HG03571 (cell line): ENCODE data around the gene CZIB.
"Not testable (repeated sequence)": the region's sequence is repeated elsewhere in the genome, so short reads cannot be mapped to it uniquely, and the experiment has no call there.

Experiments used
- ATAC-seq: cut with Tn5 transposase; IDR thresholded peaks from one replicate; pipeline ENCODE4 v1.9.1; 2021; ENCODE audit not compliant: unreplicated experiment

CZIB gene

DNA sequence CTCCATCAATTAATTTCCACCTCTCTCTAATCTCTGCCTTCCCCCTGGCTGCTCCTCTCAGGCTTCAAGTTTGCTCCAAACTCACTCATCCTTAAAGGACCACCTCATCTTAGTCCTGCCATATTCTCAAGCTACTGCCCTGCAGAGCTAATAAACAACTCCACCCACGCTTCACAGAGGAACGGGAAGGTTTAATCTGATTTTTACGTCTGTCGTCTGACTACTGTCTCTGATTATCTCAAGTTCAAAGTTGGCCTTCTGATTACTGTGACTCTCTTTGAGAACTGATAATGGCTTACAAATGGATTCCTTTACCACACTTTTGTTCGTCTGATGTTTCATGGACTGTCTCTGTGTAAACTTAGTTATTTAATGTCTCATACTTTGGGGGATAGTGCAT lies 31.4 kb downstream of the CZIB start:
- ATAC-seq: no peak

DNA sequence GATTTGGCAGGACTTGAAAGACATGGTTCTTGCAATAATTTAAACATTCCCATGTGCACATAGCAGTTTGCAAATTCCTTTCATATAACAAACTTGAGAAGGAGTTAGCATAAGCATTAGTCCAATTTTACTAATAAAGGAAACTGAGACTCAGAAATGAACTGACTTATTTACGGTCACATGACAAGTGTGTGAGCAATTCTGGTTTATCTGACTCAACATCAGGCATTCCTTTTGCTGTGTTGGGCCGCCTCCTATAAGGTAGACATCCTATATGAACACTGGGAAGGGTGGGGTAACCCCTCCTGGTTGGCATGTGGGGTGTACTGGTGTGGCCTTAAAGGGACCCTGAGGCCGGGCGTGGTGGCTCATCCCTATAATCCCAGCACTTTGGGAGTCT lies 32.3 kb downstream of the CZIB start:
- no peak for ATAC-seq

DNA sequence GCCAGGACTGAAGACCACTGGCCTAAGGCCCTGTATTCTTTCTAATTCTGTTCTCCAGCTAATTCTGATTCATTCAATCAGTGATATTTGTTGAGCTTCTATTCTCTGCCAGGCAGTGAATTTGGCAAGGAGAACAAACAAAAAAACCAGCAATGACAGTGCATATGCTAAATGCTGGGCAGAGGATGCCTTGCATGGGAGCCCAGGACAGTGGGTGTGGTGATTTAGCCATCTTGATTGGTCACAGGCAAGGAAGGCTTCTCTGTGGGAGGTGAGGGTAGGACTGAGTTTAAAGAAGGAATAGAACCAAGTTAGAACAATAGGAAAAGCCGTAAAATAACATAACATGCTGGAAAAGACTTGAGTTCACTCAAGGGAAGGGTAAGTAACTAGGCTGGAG lies 33.0 kb downstream of the CZIB start:
- no peak for ATAC-seq

DNA sequence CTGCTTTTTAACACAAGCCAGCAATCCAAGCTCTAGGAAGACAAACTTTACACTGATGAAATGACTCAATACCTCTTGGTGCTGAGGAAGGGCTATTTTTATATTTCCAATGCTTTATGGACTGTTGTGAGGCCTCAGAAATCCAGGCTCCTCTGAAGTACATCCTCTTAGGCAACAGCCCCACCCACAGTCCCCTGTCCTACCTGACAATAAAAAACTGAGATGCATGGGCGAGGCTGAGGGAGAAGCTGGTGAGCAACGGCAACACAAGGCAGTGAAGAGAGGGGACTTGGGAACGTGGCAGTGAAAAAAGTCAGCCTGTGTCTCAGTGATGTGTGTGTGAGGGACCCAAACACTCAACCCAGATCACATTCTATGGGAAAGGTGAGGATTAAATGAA lies 33.9 kb downstream of the CZIB start:
- ATAC-seq: no peak

DNA sequence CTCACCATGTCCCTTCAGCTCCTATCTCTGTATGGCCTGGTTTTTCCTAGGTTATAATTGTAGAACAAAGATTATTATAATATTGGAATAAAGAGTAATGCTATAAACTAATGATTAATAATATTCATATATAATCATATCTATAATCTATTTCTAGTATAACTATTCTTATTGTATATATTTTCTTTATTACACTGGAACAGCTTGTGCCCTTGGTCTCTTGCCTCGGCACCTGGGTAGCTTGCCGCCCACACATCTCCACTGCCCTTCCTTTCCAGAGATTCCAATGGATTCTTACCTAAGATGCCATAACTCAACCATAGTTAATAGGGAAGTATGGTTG lies 34.5 kb downstream of the CZIB start:
- ATAC-seq: not testable (repeated sequence)

DNA sequence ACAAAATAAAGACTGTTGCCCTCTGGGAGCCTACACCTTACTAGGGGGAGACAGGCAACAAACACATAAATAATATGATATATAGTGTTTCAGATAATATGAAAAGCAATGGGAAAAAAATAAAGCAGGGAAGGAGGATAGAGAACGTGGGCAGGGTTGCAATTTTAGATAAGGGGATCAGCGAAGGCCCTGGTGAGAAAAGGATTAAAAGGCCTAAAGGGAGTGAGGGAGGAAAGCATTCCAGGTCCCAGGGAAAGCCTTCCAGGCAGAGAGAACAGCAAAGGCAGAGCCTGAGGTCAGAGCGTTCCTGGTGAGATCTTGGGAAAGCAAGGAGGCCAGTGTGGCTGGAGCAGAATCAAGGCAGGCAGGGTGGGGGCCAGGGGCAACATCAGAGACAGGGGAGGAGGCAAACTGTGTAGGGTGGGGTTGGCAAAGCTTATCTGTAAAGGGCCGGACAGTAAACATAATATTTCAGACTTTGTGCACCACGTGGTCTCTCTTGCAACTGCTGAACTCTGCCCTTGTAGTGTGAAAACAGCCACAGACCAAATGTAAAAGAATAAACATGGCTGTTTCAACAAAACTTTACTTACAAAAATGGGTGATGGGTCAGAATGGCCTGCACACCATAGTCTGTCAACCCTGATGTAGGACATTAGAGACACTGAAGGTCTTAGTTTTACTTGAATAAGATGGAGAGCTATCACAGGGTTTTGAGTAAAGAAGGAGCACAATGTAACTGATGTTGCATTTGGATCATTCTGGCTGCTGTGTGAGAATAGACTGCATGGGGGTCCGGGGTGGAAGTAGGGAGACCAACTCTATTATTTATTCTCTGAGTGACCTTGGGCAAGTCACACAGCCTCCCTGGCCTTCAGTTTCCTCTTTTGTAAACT lies 37.1 kb downstream of the CZIB start:
- no peak for ATAC-seq

DNA sequence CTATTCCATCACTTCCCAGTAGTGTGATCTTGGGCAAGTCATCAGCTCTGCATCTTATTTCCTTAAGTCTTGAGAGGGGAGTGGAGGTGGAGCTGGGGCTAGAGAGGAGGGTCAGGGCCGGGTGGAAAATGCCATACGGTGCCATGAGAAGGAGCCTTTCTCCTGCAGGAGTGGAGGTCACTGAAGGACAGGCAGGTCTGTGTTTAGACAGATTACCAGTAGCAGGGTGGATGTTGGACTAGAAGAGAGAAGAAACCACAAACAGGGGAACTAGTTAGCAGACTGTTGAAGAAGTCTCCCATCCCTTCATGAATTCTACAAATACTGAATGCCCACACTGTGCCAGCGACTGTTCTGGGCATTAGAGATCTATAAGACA lies 37.7 kb downstream of the CZIB start:
- ATAC-seq: no peak

DNA sequence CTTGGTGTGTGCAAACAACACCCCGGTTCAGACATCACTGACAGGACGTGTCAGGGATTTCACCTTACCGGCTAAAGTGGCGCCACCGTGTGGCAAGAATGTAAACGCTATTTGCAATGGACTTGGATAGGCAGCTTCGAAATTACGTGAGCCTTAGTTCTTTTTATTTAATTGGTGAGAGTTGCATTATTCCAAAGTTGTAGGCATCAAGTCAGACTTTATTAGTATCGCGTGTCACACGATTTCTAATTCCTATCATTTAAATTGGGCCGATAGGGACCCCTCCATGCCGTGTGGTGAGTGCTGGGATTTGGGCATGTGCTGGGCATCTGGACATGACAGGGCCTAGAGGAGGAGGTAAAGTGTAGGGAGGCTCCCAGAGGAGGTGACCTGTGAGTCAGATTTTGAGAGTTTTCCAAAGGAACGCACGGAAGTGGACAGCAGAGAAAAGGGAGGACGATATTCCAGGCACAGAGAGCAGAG lies 38.3 kb downstream of the CZIB start:
- ATAC-seq: no peak

DNA sequence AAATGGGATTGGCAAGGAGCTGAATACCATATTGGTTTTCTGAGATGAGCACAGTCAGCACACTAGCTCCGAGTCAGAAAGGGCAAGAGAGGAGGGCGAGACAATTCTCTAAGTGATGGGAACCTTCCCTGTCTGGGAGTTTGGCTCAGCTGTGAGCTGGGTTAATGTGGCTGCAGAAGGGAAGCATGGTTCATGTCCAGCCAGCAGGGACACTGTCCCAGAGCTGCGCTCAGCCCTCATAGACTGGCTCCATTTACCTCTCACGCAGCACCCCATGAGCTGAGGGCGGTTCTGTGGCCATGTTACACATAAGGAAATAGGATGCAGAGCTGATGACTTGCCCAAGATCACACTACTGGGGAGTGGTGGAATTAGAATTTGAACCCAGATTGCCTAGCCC lies 39.5 kb downstream of the CZIB start:
- ATAC-seq: no peak

DNA sequence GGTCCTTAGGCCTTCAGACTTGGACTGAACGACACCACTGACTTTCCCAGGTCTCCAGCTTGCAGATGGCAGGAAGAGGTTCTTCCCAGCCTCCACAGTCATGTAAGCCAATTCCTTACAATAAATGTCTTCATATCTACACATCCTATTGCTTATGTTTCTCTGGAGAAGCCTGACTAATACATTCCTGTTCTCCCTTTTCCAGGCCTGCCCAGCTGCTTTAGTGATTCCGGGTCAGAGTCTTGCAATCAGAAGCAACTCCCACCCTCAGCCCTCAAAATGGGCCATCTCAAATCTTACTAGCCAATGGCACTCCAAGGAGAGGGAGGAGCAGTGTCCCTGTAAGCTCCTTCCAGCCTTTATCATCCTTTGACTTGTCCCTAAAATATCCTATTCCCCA lies 40.2 kb downstream of the CZIB start:
- ATAC-seq: no peak

DNA sequence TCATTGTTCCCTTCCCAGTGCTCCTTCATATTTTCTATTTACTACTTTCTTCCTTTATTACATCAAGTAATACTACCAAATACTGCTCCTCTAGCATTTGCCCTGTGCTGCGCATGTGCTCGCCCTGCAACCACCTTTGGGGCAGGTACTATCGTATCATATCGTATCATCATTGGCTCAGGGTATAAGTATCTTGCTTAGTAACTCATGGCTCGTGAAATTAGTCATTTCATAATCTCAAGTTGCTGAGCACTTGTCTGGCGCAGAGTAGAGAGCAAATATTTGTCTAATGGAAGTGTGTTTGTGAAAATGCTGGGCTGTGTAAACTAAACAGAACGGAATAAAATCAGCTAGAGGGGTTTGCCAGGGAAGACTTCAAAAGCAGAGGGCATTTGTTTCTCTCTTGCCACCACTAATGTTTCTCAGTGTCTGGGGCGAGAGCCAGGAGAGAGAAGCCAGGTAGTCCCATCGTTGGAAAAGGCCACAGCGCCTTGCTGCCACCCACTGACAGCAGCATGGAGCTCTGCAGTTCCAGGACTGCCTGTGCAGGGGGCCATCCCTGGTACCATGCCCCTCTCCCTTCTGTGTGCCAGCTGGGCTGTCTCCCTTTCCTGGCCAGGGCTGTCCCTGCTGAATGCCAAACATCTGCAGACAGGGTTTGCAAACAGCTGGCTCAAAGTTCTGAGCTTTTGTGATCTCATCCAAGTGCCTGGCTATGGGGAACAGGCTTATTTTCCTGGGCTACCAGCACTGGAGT lies 43.8 kb downstream of the CZIB start:
- ATAC-seq: no peak

DNA sequence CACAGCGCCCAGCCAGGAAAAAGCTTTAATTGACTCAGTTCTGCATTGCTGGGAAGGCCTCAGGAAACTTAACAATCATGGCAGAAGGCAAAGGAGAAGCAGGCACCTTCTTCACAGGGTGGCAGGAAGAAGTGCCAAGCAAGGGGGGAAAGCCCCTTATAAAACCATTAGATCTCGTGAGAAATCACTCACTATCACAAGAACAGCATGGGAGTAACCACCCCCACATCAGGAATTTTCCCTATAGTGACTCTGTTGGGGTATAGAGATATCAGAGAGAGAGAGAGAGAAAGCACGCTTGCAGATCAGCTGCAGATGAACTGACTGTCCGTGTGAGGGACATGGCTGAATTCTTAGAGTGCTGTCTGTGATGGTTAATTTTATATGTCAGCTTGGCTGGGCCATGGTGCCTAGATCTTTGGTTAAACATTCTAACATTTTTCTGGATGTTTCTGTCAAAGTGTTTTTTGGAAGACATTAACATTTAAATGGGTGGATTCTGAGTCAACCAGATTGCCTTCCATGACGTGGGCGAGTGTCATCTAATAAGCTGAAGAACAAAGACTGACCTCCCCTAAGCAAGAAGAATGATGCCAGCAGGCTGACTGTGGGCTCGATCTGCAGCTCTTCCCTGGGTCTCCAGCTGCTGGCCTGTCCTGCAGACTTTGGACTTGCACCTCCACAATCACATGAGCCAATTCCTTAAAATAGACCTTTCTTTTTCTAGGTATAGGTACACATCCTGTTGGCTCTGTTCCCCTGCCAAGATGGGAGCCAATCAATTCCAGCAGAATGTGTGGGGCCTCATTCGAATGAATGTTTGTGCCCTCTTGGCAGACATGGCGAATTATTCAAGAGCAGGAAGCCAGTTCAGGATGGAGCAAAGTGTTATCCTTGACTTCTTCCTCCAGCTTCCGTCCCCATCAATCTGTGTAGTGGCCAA lies 45.2 kb downstream of the CZIB start:
- no peak for ATAC-seq

DNA sequence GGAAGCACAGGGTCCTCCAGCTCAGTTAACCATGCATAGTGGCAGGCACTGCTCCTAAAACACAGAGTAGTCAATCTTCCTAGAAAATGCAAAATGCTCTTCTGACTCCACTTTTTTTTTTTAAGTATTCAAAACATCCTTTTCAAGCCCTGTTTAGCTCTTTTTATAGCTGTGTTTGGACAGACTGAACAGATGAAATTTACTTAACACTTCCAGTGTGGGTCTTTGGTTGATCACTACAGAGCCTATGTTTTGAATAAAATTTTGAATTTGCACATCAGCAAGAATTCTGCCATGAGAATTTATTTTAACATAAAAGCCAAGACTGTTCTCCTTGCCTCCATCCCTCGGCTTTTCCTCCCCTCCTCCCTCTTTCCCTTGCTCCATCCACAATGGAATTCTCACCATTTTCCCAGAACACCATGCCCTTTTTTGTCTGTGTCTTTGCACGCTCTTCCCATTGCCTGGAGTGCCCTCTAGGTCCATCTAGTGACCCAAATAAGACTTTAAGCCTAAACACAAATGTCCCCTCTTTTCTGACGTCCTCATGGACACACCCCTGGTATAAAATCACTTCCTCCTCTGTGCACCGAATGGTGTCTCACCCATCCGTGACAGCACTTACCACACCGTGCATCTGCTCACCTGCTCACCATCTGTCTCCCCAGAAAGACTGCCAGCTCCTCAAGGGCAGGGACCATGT lies 47.9 kb downstream of the CZIB start:
- no peak for ATAC-seq

DNA sequence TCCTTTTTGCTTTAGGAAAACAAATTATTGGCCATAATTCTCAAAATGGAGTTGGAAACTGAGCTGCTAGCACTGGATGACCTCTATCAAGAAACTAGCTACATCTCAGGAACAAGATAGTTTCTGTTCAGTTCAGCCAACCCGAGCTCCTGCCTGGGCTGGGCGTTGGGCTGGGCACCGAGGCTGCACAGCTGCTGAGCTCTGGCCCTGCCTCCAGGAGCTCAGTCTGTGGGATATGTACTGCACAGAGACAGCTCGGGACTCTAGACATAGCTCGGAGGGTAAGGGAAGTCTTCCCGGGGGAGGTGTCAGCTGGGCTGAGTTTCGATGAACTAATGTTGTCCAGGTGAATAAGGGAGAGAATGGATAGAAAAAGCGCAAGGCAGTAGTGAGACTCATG lies 53.5 kb downstream of the CZIB start:
- no peak for ATAC-seq

DNA sequence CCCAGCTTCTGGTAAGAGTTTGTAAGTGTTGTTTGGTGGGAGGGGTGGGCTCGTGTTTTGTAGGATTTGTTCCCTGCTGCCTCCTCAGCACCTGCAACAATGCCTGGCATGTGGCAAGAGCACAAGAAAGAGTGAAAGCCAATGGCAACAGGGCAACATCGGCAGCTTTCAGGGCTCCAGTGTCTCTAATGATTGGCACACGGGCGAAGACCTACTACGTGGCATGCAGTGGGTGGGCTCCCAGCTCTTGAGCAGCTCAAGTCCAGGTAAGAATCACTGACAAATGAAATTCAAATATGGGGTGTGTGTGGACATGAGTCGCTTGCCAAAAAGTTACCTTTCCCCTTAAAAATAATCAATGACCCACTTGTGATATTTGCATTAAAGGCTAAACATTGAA lies 54.1 kb downstream of the CZIB start:
- no peak for ATAC-seq

DNA sequence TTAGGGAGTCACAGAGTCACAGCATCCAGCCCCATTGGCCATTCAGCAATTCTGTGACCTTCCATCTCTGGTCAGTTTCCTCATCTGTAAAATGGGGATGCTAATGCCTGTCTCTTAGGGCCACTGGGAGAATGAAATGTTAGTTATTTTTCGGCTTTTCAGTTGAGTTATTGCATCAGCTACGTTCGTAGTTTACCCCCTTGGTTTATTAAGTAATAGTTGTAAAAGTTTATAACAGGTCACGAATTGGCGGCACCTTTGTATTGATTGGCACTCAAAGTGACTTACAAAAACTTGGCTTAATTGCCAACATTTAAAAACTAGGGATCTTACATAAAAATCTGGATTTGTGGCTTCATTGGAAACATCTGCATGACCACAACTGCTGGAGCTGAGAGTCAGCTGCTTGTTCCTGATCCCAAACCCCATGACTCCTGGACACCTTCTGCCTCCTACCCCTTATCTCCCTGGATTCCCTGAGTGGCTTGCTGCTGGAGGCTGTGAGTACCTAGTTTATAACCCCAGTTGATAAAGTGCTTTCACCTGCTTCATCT lies 54.9 kb downstream of the CZIB start:
- no peak for ATAC-seq
